Measurements from ENCODE around the gene PTPRZ1.

The PTPRZ1 gene

GRCh38 chr7:122095642-122096041 is 222.7 kb downstream of the PTPRZ1 start:
- in situ Hi-C loops (cut with MboI; ENCODE audit: low sequenced_read_pairs, unreplicated experiment): loop anchor here (25.0 kb wide), 1 partner anchor 442 kb away; no protein-coding TSS in a partner anchor
- no peak for TF ChIP-seq CTCF (IDR thresholded peaks at IDR 0.05; ENCODE audit: borderline replicate concordance, control extremely low read depth, extremely low read depth, insufficient read depth, missing control alignments)
- DNase-seq (ENCODE audit: low spot score): no peak

- no peak for DNase-seq (ENCODE audit: low spot score)
- no peak for TF ChIP-seq CTCF (IDR thresholded peaks at IDR 0.05; ENCODE audit: borderline replicate concordance, control extremely low read depth, extremely low read depth, insufficient read depth, missing control alignments)
- in situ Hi-C loops (cut with MboI; ENCODE audit: low sequenced_read_pairs, unreplicated experiment): no loop called here
Measured at GRCh38 chr7:122100021-122100420, 227.1 kb downstream of the PTPRZ1 start.

- TF ChIP-seq CTCF (IDR thresholded peaks at IDR 0.05; ENCODE audit: borderline replicate concordance, control extremely low read depth, extremely low read depth, insufficient read depth, missing control alignments): no peak
- in situ Hi-C loops (cut with MboI; ENCODE audit: low sequenced_read_pairs, unreplicated experiment): no loop called here
- no peak for DNase-seq (ENCODE audit: low spot score)
Measured at GRCh38 chr7:122103064-122103463, 230.1 kb downstream of the PTPRZ1 start.

Data from GM13976 (cell line).